Cardiac muscle cell (in vitro differentiated cells and primary cell): ENCODE measurements around the gene KCNQ2. TPM values are rescaled to one million over a fixed set of nuclear protein-coding genes. Genes with fewer than 3 reads are reported as not detected.

Experiments
- DNase-seq, 2 donors: peaks; one replicate each; pipeline versions ENCODE4 v3.0.0 to v3.0.0-alpha.2; 2010 to 2017; ENCODE audit warnings: low read depth in 1 of 2, low spot score in 1 of 2
- H3K27ac ChIP-seq: fragments of 200-600 bp; sonication (generic); 2 replicates; pipeline ENCODE4 v1.5.1; 2016
- H3K27me3 ChIP-seq: fragments of 200-600 bp; sonication (generic); 2 replicates; pipeline ENCODE4 v1.6.0; 2016; ENCODE audit warnings: control low read depth
- H3K36me3 ChIP-seq: fragments of 200-600 bp; sonication (generic); 2 replicates; pipeline ENCODE4 v1.5.1; 2016; ENCODE audit warnings: control low read depth
- H3K4me1 ChIP-seq: fragments of 200-600 bp; sonication (generic); 2 replicates; pipeline ENCODE4 v1.8.1; 2017; ENCODE audit warnings: low read depth, mild to moderate bottlenecking, mixed run types
- H3K4me3 ChIP-seq: fragments of 200-600 bp; sonication (generic); 2 replicates; pipeline ENCODE4 v1.5.1; 2016; ENCODE audit warnings: mild to moderate bottlenecking
- H3K9me3 ChIP-seq: fragments of 200-600 bp; sonication (generic); 2 replicates; pipeline ENCODE4 v1.5.1; 2017; ENCODE audit warnings: low read depth, mild to moderate bottlenecking, control low read depth
- polyA plus RNA-seq: library from polyadenylated mRNA; unstranded; fragments of >200 nt; fragmentation: Nextera tagmentation; extraction: Ambion mirVana; gene quantifications from 2 replicates; pipeline ENCODE4 v1.2.1, GENCODE V29; 2016
- total RNA-seq: library from RNA; depleted of rRNA; stranded (reverse); fragments of >200 nt; gene quantifications from 2 replicates; pipeline ENCODE4 v1.2.3, GENCODE V29; 2016
- TF ChIP-seq, protein P1 (sequence below): IDR thresholded peaks from 2 replicates; pipeline ENCODE4 v1.5.1; 2012; ENCODE audit warnings: low read depth, mild to moderate bottlenecking, low read length

The KCNQ2 gene
- total and polyA plus RNA-seq, 2 experiments from 2014 or later: 13.7 to 18.6 TPM

DNA sequence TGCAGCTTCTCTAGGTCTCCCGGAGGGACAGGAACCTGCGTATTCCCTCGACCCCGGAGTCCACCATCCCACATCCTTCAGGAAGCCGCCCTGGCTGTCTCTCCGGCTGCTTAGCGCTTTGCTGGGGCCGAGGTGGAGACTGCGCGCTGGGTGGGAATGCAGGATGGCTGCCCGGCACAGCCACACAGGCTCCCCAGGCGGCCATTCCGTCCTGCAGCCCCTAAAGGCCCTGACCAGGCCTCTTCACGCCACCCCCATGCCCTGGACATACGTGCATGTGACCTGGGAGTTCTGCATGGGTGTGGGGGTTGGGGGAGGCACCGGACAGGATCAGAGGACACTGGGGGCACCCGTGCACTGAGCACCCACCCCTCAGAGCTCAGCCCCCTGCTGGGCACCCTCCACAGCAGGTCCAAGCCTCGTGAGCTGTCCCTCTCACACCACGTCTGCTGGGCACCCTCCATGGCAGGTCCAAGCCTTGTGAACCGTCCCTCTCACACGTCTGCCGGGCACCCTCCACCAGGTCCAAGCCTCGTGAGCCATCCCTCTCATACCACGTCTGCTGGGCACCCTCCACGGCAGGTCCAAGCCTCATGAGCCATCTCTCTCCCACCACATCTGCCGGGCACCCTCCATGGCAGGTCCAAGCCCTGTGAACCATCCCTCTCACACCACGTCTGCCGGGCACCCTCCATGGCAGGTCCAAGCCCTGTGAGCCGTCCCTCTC lies 70.9 kb downstream of the KCNQ2 start:
- TF ChIP-seq, protein P1, sequence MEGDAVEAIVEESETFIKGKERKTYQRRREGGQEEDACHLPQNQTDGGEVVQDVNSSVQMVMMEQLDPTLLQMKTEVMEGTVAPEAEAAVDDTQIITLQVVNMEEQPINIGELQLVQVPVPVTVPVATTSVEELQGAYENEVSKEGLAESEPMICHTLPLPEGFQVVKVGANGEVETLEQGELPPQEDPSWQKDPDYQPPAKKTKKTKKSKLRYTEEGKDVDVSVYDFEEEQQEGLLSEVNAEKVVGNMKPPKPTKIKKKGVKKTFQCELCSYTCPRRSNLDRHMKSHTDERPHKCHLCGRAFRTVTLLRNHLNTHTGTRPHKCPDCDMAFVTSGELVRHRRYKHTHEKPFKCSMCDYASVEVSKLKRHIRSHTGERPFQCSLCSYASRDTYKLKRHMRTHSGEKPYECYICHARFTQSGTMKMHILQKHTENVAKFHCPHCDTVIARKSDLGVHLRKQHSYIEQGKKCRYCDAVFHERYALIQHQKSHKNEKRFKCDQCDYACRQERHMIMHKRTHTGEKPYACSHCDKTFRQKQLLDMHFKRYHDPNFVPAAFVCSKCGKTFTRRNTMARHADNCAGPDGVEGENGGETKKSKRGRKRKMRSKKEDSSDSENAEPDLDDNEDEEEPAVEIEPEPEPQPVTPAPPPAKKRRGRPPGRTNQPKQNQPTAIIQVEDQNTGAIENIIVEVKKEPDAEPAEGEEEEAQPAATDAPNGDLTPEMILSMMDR: no peak

DNA sequence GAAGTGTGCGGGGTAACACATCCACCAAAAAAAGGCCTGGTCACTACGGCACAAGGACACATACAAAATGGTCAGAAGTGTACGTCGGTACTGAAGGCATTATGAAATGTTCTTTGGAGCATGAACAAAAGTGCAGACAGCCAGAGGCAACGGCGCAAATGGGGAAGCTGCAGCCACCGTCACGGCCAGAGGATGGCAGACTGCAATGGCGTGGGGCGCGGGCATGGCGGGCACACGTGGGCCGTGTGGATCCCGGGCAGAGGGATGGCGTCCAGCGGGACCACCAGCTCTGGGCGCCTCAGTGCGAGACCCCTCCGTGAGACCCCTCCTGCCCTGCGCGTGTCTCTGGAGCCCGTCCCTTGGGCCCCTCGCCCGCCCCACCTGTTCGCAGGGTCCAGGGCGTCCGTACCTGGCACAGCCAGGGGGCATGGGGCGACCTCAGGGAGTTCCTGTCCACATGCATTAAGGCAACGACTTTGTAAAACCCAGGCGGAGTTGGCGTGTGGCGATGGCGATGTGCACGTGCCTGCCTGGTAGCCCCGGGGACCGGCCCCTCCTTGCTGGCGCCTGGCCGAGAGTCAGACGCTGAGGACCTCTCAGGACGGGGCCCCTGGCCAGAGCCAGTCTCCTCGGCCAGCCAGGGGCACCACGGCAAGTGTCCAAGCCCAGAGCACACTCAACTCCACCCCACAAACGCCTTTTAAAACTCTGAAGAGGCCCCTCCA lies 71.8 kb downstream of the KCNQ2 start:
- H3K4me1 ChIP-seq: no peaks in the 10 kb centered on the region
- H3K9me3 ChIP-seq: no peaks in the 10 kb centered on the region
- TF ChIP-seq, protein P1: no peak
- no peaks in the 10 kb centered on the region for H3K27me3 ChIP-seq
- H3K27ac ChIP-seq: no peak overlapping the region
- DNase-seq: no peak
- no peaks in the 10 kb centered on the region for H3K36me3 ChIP-seq
- H3K4me3 ChIP-seq: no peak overlapping the region

More for the DNA sequence above, 70.9 kb downstream of the KCNQ2 start:
- Histone ChIP-seq H3K27me3 (no peaks in the 10 kb centered on the region), H3K27ac (no peak overlapping the region), H3K9me3 (no peaks in the 10 kb centered on the region), H3K4me3 (no peak overlapping the region), H3K36me3 (no peaks in the 10 kb centered on the region), H3K4me1 (no peaks in the 10 kb centered on the region)
- DNase-seq: no peak

DNA sequence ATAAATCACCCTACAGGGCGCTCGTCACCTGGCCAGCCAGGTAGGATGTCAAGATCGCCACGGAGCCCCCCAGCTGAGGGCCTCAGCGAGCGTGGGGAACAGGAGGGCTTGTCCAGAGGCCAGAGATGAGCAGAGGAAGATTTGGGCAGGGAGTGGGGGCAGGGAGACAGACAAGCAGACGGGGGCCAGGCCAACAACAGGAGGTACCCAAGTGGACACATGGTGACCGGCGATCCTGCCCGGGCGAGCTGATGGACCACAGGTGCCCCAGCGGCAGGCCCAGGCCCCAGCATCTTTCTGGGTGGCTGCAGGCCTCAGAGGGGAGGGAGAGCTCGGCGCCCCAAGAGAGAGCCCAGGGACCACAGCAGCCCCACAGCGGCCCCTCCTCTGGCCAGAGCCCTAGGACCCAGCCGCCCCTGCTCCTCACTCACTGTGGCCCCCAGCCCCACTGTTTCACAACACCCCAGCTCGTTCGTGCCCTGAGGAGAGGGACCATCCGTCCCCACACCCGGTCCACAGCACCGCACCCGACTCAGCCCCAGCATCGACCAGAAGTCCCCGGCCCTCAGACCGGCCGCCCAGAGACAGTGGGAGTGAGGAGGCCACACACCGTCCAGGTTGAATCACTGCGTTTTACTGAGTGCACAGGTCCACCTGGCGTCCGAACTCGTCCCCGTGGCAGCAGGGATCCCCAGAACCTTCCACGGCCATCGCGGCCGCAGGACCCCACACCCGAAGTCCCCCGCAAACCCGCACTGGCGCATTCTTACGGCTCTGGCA lies 72.7 kb downstream of the KCNQ2 start:
- no peaks in the 10 kb centered on the region for H3K4me1 ChIP-seq
- TF ChIP-seq, protein P1: no peak
- peaks cover 8% of the 10 kb centered on the region for H3K27me3 ChIP-seq
- H3K27ac ChIP-seq: no peak overlapping the region
- H3K9me3 ChIP-seq: no peaks in the 10 kb centered on the region
- DNase-seq: no peak
- no peaks in the 10 kb centered on the region for H3K36me3 ChIP-seq
- no peak overlapping the region for H3K4me3 ChIP-seq

DNA sequence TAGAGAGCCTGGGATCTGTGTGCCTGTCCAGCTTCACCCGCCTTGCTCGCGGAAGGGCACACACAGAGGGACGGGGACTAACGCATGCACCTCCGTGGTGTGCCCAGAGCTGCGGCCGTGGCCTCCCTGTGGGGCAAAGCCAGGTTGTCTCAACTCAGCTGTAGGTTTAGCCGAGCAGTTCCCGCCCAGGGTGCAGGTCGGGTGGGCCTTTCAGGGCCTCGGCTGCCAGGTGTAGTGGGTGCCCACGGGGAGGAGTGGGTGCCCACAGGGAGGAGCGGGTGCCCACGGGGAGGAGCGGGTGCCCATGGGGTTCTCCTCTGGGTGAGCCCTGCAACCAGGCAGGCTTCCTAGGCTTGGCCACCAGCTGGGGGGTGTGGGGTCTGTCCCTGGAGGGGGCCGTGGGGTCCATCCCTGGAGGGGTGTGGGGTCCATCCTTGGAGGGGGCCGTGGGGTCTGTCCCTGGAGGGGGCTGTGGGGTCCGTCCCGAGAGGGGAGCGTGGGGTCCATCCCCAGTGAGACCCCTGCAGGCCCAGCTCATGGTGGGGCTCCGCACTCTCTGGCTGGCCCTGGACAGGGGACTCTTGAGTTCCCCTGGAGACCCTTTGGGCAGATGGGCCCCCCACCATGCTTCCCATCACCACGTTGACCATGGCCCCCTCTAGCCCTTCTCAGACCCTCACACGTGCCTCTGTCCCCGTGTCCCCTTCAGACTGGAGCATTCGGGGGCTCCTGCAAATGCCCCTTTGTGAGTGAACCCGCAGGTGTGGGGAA lies 73.5 kb downstream of the KCNQ2 start:
- TF ChIP-seq, protein P1: no peak
- Histone ChIP-seq H3K27ac (no peak overlapping the region), H3K27me3 (peaks cover 16% of the 10 kb centered on the region), H3K4me3 (no peak overlapping the region), H3K36me3 (no peaks in the 10 kb centered on the region), H3K9me3 (no peaks in the 10 kb centered on the region), H3K4me1 (no peaks in the 10 kb centered on the region)
- no peak for DNase-seq

DNA sequence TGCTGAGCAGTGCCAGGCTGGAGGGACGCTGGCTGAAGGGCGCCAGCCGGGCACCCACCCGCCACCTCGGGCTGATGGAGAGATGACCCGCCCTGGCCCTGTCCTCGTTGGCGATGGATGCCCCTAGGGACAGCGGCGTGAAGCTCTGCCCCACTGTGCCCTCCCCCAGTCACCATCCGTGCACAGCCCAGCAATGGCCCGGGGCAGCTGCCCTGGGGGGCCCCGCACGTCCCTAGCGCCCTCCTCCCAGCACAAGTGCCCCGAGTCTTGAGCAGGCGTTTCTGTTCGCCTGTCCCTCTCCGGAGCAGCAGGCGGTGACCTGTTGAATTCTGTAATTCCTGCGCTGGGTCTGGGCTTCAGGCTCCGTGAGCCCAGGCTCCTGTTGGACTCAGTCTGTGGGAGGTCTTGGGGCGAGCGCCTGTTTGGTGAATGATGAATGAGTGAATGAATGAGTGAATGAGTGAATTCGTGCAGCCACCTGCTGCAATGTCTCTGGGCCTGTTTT lies 74.5 kb downstream of the KCNQ2 start:
- Histone ChIP-seq H3K9me3 (no peaks in the 10 kb centered on the region), H3K27ac (no peak overlapping the region), H3K27me3 (peaks cover 21% of the 10 kb centered on the region), H3K4me3 (no peak overlapping the region), H3K4me1 (no peaks in the 10 kb centered on the region), H3K36me3 (no peaks in the 10 kb centered on the region)
- TF ChIP-seq, protein P1: no peak
- no peak for DNase-seq
